Limb (tissue), 2 donors: ENCODE results near the gene FUT9.

Experiments used
- DNase-seq, 2 donors: peaks; one replicate each; pipeline ENCODE4 v3.0.0-alpha.2; 2016; ENCODE audit errors: extremely low spot score in 2 of 2

Gene FUT9

DNA sequence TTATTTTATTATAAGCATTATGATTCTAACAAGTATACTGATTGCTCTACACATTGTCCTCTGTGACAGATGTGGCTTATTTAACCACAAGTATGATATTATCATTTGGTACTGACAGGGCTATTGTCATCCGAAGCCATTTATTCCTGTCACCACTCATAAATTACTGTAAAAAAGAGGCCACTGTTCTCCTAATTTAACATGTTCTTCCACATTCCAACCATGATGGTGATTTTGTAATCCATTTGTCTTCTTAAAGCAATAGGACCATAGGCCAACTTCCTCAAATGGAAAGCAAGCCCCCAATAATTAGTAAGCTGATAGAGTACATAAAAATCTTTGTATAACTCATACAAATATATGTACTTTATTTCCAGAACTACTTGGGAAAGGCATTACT, 50.6 kb downstream of the FUT9 start:
- no peak for DNase-seq

DNA sequence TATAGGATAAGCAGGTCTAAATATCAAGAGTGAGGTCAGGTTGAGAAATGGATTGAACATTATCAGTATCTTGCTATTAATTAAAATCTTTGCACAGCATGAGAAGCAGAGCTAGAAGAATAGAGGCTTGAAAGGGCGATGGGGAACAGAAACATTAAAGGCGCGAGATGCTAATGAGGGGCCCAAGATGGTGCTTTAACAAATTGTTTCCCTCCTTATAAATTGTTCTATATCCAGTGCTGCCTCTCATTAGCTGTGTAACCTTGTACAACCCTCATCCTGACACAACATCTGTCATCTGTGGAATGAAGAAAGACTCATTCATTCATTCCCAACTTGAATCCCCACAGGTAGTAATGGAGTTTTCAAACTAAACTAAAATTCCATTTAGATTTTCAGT, 57.8 kb downstream of the FUT9 start:
- no peak for DNase-seq

DNA sequence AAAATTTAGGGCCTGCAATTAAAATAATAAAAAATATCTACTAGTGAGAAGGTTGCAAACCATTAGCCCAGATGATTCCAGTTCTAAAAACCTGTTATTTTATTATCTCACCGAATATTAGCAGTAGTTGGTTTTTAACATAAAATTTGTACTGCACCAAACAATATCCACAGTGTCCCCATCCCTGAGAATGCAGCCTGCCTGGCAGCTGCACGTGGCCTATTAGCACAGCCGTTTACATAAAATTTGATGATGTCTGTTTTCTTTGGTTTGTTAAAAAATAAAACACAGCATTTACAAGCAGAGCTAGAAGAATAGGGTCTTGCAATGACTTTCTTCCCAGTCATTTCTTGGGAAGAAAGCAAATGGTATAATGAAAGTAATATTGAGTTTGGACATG, 58.2 kb downstream of the FUT9 start:
- no peak for DNase-seq

DNA sequence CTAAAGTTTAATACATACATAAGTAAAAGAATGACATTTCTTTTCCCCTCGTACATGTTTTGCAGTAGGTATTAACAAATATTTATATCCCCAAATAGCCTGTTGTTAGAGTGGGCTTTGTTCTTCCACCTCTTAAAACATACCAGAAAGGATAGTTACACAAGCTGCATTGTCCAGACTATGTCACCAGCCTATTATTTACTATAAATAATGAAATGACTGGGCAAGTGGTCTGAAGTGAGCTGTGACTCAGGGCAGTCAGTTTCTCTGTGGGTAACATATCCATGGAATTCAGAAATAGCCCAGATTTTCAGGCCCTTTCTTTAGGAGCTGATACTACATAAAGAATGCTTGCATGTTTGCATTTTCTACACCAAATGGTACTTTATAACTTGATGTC, 60.1 kb downstream of the FUT9 start:
- no peak for DNase-seq

DNA sequence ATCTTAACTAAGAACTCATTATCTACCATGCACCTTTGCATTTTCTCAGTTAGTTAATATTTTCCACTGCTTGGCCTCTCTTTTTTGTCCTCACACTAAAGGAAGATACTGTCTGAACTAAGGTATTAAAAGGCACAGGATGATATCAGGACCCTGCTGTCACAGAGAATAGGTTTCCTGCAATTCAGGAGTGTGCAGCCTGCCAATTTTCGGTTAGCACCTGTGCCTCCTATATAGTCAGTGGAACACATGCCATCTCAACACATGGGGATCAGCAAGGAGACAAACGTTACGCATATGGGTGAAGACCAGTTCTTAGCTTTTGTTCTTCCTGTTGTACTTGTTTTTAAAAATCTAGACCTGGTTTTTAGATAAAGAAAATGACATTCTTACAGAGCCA, 71.0 kb downstream of the FUT9 start:
- no peak for DNase-seq

DNA sequence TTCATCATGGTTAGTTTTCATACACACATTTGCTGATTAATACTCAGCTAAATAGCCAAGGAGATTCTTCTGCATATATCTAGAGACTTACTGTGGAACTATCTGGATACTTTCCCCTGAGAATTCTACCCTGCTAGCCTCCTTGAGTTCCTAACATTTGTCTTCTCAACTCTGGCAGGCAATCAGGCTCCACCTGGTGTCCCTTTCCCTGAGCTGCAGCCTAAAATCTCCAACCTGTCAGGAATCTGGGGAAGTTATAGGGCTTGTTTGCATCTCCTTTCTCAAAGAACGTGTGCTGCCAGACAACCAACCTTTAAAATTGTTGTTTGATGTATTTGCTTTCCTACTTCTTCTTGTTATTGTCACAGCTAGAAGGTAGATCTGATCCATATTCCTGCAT, 73.4 kb downstream of the FUT9 start:
- no peak for DNase-seq

DNA sequence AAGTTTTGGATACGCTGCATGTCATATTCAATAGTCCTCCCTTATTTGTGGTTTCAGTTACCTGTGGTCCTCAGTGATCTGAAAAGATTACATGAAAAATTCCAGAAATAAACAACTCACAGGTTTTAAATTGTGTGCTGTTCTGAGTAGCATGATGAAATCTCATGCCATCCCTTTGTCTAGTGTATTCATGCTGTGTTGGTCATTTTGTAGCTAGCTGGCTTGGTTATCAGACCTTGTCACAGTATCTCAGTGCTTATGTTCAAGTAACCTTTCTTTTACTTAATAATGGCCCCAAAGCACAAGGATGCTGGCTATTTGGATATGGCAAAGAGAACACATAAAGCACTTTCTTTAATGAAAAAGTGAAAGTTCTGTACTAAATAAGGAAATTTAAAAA, 78.3 kb downstream of the FUT9 start:
- DNase-seq, result no peak

DNA sequence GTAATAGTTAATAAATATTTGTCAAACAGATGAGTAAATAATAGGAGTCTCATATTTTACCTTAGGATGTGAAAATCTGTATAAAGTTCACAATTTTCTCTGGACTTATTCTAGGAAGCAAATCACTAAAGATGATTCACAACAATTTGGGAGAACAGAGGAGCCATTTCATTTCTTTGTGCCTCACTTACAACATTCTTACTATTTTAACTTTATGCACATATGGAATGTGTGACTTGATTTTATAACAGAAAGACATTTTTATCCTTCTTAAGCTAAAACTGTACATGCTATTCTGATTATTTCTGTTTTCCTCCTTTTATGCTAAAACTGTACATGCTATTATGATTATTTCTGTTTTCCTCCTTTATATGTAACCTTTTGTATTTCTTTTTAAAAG, 83.3 kb downstream of the FUT9 start:
- no peak for DNase-seq

DNA sequence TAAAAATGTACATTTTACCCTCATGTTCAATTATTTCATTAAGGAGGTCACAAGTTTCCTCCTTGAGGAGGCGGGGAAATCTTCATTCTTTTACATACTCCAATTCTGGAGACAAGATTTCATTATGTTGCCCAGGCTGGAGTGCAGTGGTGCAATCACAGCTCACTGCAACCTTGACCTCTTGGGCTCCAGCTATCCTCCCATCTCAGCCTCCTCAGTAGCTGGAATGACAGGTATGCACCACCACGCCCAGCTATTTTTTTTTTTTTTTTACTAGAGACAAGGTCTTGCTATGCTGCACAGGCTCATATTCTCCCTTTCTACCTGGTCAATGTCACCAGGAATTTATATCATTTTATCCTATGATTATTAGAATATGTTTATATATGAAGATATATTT, 85.8 kb downstream of the FUT9 start:
- DNase-seq, result no peak

DNA sequence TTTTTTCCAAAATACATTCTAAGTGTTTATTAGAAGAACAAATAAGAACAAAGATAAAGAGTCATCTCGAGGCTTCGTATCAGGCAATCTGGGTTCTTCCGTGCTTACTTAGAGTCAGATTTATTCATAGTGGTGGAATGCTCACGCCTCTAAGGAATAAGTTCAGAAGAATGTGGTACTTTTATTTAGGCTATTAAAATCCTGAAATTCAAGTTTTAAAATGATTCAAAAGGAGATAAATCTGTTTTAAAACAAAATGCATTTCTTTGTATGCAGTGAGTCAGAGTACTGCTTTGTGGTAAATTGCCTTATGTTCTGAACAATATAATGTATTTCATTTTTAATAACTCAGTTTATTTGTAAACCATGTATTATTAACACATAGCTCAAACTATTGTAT, 89.1 kb downstream of the FUT9 start:
- no peak for DNase-seq

DNA sequence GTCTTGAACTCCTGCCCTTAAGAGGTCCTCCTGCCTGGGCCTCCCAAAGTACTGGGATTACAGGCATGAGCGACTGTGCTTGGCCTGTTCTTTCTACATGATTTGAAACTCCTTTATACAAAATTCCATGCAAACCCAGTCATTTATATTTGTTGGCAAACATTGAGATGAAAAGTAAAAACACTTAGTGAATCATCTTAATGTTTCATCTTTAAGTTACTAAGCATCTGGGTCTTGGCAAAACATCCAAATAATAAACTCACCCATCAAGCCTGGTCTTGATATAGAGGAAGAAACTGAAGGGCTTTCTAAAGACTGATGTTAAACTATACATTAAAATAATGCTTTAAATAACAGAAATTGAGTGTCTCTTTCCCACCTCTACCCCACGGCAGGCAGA, 95.1 kb downstream of the FUT9 start:
- DNase-seq, result no peak

DNA sequence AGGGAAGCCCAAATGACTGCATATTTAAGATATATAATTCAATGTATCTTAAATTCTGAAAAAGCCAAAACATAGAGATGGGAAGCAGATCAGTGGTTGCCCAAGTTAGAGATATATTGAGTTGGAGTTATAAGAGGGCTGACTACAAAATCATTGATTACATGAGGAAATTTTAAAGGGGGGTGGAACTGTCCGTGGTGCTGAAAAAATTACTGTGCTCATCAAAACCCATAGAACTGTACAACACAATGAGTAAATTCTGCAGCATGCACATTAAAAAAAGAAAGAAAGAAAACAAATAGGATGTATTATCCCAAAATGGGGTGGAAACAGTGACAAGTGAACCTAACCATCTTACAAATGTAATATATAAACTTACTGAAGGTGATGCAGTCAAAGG, 100.9 kb downstream of the FUT9 start:
- peak; percentile 4 to 29 for DNase-seq

DNA sequence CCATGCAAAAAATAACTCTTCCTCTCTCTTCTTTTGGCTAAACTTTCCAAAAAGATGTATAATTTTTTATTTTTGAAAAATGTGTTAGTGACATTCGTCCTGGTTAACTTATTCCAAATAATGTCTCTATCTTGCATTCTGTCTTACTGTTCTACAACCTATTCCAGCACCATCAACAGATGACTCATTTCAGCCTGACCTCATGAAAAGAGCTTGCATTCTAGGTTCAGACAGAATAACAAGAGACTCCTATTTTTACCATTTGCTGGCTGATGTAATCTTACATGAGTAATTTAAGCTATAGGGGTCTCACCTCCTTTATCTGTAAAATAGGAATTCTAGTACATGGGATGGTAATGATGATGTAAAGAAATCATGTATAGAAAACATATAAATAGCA, 109.0 kb downstream of the FUT9 start:
- DNase-seq, result no peak

DNA sequence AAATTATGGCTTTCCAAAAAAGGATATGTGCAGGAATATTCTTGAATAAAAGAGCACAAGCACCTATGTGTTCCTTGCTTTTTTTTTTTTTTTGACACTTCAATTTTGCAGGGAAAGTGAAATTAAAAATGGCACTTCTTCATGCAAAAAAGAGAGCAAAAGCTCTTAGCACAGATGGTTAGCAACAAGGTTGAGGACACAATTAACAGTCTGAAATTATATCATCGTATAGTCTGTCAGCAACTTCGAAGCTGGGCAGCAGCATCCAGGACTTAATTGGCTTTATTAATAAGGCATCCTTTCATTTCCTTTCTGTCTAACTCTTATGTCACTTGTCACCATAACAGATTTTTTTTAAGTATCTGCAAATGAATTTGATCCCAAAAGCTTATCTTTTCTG, 122.6 kb downstream of the FUT9 start:
- DNase-seq, result no peak

DNA sequence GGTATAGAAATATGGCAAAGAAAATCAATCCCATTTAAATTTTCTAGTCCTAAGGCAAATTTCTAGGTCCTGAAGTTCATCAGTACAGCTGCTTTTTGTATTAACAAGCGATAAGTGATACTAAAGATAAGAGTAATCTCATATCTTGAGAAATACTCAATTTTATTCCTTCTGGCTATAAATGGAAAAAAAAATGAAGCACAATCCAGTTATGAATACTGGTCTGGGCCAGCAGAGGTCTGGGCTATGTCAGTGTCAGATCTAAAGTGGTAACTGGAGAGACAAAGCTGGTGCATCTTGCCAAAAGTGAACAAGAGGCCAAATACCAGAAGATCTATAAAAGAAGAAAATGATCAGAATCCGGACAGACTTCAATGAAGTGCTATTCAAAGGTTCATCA, 126.4 kb downstream of the FUT9 start:
- no peak for DNase-seq

DNA sequence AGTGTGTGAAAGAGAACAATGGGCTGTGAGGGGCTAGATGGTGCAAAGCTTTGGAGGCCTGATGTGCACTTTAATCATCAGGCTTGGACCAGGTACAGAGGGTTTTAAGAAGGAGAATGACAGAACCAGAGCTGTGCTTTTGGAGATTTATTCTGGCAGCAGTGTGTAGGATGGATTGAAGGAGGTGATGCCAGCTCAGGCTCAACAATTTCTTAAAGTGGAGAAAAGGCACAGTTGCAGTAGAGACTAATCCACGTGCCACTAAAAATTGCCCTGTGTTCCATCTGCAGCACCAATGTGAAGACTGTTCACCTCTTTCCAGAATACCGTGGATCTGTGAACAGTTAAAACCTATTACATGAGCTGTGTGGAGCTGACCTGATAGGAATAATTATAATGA, 134.7 kb downstream of the FUT9 start:
- DNase-seq, result no peak

DNA sequence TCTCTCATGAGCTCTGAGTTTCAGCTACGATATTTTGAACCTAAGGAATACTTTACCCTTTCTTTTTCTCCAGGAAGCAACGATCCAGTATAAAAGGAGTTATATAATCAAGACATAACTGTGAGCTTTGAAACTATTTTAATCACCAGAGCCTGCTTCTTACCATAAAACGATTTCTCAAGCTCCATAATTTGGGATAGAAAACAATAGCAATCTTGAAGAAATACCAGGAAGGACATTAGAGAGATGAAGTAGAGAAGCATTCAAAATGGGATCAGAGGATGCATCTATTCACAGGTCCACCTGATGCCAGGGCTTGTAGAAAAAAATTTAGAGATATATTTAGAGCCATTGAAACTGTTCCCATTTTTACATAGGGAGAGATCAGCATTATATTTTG, 135.9 kb downstream of the FUT9 start:
- no peak for DNase-seq

DNA sequence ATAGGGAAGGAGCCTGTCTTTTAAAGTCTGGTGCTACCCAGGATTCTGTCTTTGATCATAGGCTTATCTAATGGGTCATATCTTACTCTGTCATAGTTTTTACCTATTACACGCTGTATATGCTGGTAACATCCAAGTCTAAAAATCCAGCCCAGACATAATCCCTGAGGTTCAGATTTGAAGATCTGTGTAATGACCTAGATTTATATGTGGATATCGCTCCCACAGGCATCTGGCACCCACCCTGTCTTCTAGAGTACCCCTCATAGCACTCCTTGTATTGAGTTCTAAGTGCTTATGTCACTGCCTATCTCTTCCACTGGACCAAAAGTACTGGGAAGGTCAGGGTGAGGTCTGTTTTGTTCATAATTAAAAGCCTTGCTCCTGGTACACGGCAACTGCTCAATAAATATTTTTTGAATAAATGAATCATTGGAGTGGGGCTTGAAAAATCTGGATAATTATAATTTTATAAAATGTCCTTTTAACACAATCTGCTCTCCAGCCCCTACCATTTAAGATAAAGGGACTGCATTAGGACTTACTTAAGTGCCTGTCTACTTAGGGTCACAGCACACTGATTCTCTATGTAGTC, 136.4 kb downstream of the FUT9 start:
- DNase-seq, result no peak

DNA sequence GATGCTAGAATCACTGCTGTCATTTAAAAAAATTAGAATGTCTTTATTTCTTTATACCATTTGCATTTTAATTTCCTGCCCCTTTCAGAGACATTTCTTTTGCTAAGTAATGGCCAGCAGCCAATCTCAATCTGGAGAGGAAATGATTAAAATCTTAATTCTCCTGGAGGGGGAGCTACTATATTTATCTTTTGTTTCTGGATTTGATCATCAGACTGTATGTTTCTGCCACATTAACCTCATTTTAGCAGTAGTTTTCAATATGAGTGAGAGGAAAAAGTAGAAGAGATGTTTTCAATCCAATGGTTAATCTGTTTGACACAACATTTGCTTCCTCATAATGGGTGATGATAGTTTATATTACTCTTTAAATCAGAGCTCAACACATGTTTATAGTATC, 138.0 kb downstream of the FUT9 start:
- DNase-seq, result no peak

DNA sequence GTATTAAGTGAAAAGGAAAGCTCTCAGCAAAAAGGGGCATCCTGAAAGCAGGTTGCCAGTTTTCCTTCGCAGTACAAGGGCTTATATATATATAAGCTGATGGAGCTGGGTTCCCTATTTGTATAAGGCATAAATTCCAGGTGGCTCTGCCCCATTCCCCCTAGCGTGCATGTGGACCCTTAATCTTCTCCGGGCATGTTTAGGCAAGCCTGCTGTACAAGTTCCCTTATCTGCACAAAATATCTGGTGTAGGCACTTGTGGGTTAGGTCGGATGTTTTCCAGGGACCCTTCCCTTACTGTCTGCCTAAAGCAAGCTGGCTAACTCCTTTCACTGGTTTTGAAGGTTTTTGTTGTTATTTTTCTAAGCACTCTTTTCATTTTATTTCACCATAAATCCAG, 140.7 kb downstream of the FUT9 start:
- DNase-seq, result no peak

DNA sequence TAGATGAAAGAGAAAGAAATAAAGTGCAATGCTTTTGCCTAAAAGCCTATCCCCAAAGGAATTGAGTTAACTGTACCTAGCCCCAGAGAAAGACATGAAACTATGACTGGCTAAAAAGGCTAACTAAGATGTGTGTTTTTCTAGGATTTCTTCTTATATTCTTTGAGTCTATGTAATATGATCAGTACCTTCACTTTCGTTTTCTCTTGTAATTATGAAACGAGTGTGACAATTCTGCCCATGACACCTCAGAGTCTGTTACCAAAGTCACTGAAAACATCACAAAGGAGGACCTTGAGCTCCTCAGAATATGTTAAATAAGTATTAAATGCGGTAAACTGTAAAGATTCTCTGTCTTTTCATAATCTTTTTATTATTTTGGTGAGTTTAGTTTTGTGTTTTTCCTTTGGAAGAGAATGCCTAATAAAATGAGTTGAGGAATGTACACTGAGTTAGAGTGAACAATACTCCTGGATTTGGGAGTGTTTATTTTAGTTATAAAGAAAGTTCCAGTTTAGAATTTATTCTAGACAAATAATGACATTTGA, 141.3 kb downstream of the FUT9 start:
- no peak for DNase-seq

DNA sequence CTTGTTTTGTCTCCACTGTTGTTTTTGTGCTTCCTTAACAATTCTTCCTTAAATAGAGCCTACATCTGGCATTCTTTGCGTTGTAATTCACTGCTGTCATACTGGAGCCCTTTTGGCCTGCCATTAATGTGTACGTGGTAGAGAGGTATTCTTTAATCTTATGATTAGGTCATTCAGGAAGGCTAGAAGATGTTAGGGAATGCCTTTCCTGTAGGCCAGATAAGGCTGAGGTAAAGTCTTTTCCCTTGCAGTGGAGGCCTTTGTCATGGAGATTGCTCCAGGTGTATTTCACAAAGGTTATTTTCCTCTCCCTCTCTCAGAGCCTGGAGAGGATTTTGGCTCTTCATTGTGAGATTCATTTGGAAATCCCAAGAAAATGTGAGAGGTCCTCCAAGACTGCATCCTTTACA, 146.9 kb downstream of the FUT9 start:
- DNase-seq, result no peak

DNA sequence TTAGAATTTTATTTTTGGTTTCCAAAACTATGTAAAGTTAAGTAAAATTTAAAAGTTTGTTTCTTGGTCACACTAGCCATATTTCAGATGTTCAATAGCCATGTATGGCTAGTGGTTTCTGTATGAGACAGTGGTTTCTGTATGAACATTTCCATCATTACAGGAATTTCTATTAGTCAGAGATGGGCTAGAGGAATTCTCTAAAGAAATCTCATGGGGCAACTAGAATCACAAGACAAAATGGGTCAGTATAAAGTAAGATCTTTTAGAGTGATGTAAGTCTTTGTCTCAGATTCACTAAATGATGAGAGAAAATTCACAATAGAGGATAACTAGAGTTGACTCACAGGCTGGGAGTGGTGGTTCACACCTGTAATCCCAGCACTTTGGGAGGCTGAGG, 149.0 kb downstream of the FUT9 start:
- no peak for DNase-seq

DNA sequence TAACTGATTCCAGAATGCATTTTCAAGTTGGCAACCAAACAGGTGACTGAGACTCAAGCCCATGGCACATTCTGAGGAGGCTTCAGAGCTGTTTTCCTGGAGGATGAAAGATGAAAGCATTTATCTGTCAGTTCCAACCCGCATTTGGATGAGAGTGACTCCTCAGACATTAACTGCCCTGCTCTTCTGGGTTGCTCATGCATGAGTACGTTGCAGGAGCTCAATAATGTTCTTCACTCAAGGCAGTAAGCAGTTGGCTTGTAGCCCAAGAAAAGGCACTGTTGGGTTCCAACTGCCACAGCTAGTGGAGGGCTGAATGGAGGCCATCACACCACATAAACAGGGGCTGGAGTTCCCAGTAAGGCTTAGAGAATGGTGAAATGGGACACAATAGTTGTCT, 155.3 kb downstream of the FUT9 start:
- no peak for DNase-seq
